ENCODE measurements around the gene MRPL53. TPM values are rescaled to one million over a fixed set of nuclear protein-coding genes. Genes with fewer than 3 reads are reported as not detected.
A peak's percentile ranks its signal among the peaks of the same experiment; 100 is the strongest.

The MRPL53 gene
- polyA plus RNA-seq, 12 donors = 40.9 to 97.0 (median 56.2) TPM; not detected in 1

DNA sequence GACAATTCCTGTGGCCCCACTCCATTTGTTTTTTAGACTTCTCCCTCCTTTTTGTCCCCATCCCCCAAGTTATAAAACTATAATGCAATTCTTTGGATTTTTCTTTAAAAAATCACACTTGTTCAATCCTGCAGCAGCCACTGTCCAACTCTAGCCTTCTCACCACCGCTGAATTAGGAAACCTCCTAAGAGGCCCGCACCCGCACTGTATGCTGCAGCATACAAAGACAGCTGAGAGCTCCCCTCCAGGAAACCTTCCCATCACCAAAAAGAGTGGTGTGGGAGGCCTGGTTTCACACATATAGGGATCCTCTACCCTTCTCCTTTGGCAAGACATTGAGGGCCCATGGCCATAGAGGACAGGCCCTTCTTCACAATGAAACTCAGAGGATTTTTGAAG lies 32.1 kb upstream of the MRPL53 start:
- no peak for DNase-seq

DNA sequence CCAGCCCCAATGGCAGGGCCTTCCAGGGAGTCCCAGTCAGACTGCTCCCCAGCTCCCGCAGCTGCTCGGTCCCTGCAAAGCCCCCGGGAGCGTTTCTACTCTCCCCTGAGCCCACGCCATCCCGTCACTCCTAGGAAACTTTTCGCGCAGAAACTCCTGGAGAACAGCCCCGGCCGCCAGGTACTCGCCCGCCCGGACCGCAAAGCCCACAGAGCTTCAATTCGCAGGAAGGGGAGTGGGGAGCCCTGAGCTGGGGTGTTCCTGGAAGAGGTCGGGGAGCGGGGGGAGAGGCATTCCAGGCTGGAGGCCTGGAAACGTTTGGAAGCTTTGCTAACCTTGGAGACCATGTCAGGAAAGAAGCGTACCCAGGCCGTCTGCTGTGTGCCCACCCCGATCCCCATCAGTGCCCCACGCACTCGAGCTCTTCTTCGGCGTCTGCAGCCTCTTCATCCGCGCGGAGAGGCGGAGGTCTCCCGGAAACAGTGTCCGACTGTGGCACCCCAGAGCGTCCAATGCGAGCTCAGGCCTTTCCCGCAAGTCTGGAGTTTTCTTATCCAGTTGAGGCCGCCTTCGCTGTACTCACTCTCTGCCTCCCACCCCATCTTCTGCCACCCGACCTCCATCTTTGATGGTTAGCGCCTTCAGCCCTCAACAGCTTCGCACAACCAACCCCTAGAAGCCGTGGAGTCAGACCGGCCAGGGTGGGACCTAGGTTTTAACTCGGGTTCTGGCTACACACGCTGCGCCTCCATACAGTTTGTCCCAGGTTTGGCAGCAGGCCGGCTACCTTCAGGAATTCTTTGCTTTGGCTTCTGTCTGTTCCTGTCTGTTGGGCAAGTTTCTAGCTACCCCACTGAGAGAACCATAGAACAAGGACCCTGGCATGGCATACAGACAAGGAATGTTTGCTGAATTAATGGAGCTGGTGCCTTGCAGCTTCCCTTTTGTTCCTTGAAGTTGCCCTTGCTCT lies 31.3 kb upstream of the MRPL53 start:
- DNase-seq = no peak

DNA sequence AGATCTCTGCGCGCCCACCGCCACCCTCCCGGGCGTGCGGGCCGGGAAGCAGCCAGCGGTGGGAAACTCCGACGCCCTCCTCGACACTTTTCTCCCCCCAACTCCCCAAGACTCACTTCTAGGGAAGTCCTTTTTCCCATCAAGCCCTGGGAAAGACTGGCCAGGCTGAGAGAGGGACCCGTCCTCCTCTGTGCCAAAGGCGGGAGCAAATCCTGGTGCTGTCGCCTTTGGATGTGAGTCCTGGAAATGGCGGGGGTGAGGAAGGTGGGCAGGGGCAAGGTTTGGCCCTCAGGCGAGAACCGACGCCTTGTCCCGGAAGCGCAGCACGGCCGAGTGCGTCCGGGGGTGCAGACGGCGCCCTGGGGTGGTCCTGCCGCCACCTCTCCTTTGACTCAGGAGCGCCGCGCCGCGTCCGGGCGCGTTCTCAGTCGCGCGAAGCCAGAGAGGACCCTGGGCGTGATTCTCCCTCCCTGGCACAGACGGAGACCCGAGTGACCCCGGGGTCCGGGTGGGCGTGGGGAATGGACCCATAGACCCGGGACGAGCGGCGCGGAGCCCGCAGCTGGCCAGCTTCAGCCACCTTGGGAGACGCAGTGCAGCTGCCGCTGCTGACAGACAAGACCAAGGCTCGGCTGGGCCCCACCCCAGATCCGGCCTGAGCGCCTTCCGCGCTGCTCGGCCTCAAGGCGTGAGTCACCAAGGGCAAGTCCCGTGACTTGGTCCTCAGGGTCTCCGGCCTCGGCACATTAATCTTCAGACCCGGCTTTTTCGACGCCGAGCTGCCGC lies 30.4 kb upstream of the MRPL53 start:
- peak; percentile 67 for DNase-seq

DNA sequence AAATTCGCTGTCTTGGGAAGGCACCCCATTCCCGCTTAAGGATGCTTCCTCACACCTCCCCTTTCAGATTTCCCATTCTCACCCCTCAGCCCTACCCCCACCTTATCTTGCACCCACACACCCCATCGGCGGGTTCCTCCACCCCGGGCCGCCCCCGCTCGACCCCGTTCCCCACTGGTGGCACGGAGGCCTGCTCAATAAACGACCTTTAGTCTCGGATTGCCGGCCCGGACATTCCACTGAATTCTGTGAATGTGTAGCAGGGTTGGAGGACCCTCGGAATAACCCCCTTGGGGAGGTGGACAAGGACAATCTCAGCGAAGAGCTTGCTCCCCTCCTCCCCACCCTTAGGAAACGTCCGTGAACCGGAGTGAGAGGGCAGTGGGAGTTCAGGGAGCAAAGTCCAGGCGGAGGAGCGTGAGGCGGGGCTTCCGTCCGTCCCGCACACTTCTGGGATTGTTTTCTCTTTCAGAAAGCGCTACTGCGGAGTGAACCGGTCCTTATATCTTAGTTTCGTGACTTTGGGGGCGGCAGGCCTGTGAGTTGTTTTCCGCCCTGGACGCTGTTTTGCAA lies 29.8 kb upstream of the MRPL53 start:
- DNase-seq = no peak

DNA sequence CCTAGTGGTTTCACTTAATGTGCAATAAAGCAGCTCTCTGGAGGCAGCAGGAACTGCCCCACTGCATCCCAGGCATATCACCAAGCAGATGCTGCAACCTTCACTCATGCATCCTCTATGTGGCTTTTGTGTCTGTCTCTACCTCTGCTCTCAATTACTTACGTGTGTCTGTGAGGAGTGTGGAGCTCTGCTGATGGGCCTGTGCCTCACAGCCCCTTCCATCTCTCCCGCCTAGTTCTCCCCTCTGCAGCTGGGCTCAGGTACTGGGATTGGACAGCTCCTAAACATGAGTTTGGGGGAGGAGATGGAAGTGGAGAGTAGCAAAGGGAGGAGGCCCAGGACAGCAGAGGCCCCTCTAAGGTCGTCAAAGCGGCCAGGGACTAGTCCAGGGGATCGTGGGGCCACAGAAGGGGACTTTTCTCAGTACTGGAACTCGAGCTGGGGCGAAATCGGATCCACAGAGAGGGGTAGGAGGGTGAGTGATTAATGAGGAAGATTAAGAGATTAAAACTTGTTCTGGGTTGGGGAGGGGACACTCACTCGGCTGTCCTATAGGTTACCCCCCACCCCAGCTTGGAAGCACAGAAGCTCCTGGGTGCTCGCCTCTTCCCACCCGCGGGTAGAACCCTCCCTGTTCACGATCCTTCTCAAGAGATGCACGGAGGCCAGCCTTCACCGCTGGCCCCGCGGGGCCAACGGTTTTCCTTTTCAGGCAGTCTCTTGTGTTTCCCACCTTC lies 29.0 kb upstream of the MRPL53 start:
- no peak for DNase-seq

DNA sequence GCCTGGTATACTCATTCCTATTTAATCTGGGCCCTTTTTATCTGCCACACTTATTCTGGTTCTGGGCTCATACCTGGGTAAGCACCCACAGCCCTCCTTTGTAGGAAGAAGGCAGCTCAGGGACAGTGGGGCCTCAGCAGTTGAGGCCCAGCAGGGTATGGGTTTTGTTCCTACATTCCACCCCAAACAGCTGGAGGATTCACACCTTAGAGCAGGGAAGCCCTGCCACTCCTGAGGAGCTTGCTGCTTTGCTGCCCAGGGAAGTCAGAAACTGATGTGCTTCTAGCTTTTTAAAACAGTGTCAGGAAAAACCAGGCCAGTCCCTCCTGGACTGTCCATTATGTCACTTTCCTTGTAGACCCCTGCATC lies 28.1 kb upstream of the MRPL53 start:
- no peak for DNase-seq

DNA sequence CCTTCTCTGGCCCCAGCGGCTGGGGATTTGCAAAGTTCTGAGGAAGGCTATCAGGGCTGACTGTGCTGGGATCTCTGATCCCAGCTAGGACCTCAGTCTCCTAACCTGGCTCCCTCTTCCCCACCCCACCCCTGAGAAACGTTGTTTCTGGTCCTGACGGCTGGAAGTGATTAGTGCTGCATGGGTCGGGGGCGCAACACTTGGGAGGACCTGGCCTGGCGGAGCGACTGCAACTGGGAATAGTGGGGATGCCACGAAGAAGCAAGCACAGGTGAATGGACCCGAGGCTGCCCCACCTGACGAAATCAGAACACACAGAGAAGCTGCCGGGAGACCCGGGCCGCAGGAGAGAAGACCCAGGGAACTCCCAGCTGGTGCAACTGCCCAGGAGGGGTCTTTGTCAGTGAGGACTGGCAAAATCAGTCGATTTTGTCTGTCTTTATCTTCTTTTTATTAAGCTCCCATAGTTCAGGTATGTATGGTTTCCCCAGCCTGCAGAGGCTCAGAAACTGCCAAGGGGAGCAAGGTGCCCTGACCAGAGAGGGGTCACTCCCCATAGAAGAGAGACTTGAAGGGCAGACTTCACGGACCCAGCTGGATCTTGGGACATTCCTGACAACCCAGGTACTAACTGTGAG lies 27.6 kb upstream of the MRPL53 start:
- DNase-seq = no peak

DNA sequence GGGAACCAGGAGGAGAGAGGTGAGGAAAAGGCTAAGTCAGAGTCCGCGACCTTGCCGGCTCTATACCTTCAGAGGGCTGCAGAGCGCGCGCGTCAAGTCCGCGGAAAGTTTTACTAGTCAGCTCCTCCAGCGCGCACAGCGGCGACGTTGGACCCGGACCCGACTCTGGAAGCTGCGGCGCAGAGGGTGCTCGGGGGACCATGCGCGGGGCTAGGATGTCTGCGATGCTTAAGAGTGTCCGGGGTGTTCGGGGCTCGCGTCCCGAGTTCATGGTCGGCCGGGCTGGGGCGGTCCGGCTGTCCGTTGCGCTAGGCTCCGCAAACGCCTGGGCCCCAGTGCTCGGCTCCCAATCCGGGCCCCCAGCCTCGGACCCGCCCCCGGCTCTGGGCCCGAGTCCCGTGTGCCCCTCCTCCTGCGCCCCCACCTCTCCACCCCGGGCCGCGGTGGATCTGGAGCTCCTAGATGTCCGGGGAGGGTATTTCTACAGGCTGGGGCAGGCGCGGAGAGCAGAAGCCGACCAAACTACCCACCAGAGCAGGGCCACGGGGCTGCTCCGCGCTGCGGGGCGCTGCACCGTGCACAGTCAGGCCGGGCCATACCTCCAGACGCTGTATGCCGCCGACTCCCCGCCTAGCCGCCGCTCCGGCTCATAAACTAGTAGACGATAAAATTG lies 26.9 kb upstream of the MRPL53 start, which contains the start of gene LBX2:
LBX2 (minus strand) TSS at position 337 of the 673 bp plus-strand sequence; CDS start at position 271, 66 bp downstream.
- DNase-seq = no peak

DNA sequence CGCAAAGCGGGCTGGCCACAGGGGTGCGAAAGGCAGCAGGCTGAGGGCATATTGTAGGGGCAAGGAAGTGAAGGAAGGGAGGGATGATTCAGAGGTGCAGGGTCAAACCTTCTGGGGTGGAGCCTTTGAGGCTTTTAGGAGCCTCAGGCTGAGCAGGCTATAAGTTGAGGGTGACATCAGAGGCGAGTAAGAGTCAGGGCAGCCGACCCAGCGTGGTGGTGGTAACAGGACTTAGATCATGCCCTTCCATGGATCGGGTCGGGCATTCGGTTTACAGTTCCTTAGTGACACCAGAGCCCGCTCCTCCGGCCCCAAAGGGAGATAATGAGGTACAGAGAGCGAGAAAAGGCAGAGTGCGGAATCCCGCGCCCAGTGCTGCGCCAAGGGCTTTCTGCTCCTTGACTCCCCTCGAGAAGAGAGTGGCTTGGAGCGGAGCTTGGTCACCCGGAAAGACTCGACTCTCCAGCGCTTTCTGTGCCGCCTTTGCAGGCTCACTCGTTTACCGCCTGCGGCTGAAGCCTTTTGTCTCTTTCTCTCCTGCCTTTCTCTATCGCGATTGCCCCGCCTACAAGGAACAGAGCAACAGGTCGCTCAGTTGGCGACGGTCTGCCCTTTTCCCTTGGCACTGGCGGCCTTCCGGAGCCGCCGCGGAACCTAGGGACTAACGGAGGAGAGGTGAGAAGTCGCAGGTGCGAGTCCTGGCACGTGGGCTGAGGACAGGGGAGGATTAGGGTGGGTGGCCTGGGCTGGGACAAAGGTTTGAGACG lies 26.2 kb upstream of the MRPL53 start:
- DNase-seq = no peak

DNA sequence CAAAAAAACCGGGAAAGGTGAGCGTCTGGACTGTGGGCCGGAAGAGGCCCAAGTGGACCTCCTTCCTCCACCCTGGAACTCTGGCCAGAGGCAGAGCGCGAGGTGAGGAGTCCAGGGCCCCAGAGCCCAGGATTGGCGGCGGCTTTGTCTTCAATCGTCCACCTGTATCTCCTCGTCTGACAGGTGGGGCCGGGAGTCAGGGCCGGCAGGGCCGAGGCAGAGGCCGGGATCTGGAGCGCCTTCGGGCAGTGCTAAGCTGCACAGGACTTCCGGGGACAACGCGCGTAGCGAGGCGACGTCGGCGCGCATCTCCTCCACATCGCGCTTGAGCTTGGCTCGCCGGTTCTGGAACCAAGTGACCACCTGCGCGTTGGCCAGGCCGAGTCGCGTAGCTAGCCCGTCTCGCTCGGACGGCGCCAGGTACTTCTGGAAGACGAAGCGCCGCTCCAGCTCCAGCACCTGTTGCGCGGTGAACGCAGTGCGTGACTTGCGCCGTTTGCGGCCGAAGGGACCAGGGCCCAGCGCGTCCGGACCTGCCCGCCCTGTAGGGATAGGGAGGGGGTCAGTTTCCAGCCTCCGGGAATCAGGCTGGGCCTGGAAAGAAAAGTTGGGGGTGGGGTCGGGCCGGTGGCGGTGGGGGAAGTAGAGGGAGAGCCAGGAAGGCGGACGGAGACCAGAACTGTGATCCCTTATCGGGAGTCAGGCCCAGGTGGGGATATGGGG lies 25.5 kb upstream of the MRPL53 start:
- no peak for DNase-seq

DNA sequence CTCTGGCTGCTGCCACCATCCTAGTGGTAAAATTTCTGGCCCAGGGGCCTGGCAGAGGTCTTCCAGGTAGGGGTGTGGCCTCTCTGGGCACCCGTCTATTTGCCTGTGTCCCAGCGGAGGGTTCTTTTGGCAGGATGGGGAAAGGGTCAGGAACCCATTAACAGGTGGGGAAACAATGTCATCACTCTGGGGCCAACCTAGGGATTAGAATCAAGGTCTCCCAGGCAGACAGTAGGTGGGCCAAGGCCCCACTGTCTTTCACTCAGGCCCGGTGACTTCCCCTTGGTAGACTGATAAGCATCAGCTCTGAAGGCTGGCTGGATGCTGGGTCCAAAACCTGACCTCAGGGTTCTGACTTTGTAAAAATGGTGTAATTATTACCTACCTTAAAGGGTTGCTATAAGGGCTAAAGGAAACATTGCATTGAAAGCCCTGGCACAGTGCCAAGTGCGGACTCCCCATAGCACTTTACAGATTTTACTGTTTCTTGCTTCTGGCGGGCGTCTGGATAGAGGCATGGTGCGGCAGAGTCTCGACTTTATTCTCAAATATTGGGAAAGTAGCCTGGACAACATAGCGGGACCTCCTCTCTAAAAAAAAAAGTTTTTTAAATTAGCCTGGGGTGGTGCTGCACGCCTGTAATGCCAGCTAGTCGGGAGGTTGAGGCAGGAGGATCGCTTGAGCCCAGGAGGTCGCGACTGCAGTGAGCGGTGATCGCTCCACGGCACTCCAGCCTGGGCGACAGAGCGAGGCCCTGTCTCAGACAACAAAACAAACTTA lies 24.7 kb upstream of the MRPL53 start:
- DNase-seq = no peak

DNA sequence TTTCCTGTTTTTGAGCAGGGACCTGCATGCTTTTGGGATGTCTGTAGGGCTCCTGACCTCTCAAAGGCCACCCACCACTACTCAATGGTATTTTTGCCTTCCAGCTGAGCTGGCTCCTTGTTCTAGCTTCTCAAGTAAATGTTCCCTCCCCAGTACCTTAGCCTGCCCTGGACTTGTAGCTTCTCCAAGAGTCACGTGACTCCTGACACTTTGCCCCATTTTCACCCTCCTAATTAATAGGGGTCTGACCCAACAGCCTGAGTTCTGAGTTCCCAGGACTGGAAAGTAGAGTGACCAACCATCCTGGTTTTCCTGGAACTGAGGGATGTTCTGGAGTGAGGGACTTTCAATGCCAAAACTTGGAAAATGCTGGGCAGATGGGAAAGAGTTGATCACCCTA lies 23.0 kb upstream of the MRPL53 start:
- no peak for DNase-seq

DNA sequence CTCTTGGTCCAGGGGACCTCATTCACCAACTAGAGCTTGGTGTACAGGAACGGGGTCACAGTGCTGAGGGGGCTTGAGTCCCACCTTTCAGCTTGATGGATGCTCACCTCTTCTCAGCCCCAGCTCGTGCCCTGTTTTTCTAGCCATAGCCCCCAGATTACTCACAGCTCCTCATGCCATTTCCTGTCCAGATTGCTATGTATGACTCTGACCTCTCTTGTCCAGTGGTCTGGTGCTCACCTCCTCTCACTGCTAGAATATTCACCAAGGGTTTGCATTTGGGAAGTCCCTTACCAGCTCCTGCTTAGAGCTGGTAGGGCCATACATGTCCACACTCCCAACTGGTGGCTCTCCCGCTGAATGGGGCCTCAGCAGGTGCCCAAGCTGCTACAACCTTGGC lies 21.1 kb upstream of the MRPL53 start:
- DNase-seq = no peak

DNA sequence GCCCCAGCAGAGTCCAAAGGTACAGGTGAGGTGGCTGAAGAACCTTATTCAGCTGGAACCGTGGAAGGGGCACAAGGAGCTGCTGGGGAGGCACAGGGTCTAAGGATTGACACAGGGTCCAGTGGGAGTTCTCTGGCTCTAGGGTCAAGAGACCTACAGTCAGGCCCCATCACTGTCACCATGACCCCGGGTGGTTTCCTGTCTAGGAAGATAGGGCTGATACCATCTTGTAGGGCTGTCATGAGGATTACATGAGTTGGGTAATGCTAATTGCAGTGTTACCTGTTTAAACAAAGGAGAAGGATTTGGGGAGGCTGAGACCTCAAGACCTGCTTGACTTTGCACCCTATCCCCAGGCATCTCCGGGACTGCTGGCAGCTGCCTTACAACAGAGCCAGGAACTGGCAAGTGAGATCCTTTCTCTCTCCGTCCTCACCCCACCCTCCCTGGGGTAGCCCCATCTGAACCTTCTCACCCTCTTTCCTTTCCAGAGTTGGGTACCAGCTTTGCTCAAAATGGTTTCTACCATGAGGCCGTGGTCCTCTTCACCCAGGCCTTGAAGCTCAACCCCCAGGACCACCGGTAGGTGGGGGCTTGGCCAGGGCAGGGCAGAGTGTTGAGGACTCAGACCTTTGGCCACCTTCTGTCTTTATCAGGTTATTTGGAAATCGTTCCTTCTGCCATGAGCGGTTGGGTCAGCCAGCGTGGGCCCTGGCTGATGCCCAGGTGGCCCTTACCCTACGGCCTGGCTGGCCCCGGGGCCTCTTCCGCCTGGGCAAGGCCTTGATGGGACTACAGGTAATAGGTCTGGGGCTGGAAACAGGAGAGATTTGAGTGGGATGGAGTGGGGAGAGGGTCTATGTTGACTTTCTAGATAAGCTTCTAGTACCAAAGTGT lies 19.4 kb upstream of the MRPL53 start:
- DNase-seq = no peak

DNA sequence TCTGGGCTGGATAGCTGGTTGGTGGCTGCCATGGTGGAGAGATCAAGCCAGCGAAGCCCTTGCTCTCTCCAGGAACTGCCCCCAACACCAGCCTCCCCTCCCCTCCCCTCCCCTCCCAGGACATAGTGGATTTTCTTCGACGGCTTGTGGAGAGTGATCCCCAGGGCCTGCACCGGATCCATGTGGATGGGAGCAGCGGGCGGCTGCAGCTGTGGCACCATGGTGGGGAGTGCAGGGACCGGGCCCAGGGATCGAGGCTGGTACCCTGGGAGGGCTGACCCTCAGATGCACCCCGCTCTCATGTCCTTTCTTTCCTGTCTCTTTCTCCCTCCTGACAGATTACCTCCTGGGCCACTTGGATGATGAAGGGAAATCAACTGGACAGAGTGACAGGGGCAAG lies 17.4 kb upstream of the MRPL53 start:
- no peak for DNase-seq

DNA sequence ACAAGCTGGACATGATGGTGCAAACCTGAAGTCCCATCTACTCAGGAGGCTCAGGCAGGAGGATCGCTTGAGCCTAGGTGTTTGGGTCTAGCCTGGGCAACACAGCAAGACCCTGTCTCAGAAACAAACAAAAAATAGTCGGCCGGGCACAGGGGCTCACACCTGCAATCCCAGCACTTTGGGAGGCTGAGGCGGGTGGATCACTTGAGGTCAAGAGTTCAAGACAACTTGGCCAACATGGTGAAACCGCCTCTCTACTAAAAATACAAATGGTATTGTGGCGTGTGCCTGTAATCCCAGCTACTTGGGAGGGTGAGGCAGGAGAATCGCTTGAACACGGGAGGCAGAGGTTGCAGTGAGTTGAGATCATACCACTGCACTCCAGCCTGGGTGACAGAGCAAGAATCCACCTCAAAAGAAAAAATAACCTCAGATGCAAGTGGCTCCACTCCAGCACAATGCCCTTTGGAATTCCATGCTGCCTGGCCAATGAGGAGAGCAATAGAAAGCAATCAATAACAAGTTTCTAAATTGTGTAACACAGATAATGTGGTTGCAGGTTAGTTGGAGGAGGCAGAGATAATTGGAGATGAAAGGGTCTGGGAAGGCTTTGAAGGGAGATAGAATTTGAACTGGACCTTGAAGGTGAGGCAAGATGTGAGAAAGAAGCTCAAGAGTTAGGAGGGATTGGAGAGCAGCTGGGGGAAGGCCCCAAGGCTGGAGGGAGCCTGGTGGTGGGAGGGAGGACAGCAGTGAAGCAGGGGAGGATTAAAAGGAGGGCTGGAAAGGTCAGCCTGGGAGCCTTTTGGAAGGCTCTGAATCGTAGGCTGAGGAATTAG lies 16.4 kb upstream of the MRPL53 start:
- DNase-seq = no peak
